HEK293 (cell line): ENCODE data around the gene STK40.

ENCODE experiments used
- CTCF ChIP-seq: fragments of 450-650 bp; formaldehyde crosslinking; IDR thresholded peaks from 2 replicates; pipeline ENCODE4 v1.5.1; 2016; ENCODE audit warnings: missing biosample characterization, missing genetic modification characterization
- KLF1 ChIP-seq: fragments of 450-650 bp; formaldehyde crosslinking; IDR thresholded peaks from 2 replicates; pipeline ENCODE4 v1.5.1; 2016; ENCODE audit warnings: missing biosample characterization, missing genetic modification characterization
- TCF7L2 ChIP-seq: IDR thresholded peaks from 2 replicates; pipeline ENCODE4 v1.6.1; 2011; ENCODE audit warnings: low read depth, mild to moderate bottlenecking, inconsistent platforms, low read length, moderate library complexity, borderline replicate concordance
- ZNF837 ChIP-seq: fragments of 450-650 bp; formaldehyde crosslinking; IDR thresholded peaks from 2 replicates; pipeline ENCODE4 v1.5.1; 2016; ENCODE audit warnings: missing biosample characterization, missing genetic modification characterization

DNA sequence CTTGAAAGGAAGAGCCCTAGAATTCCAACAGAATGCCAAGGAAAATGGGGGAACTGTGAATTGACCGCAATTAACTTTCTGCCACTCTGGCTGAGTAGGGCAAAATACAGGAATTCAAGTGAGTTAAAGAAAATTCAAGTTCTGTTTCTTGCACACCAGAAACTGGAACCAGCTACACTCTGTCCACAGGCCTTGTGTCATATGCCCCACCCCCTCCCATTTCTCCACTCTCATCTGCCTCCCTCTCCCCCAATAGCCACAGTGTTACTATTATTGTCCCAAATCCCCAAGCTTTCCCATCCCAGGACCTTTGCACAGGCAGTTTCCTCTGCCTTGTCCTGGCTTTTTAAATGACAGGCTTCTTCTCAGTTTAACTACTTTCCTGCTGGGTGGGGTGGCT, 4.3 kb upstream of the STK40 start:
- TF ChIP-seq CTCF (tag by site-specific recombination) = no peak
- no peak for TF ChIP-seq ZNF837
- TF ChIP-seq KLF1 (tag by site-specific recombination) = no peak
- TF ChIP-seq TCF7L2 = no peak
